GM12878 (cell line): ENCODE results near the gene SNX33.

Experiments used
- CREB1 ChIP-seq: IDR thresholded peaks from 2 replicates; pipeline ENCODE4 v1.6.1; 2012; ENCODE audit warnings: low read depth, mild to moderate bottlenecking, inconsistent platforms
- CREM ChIP-seq: IDR thresholded peaks from 2 replicates; pipeline ENCODE4 v1.6.1; 2014; ENCODE audit warnings: antibody characterized with exemption, low read depth
- CTCF ChIP-seq, 3 experiments: IDR thresholded peaks in 2 of 3; conservative IDR thresholded peaks in 1 of 3; 2 replicates each; pipeline ENCODE4 v1.5.1; 2011; ENCODE audit warnings: low read depth in 3 of 3, low read length in 3 of 3, mild to moderate bottlenecking in 3 of 3, control low read depth in 2 of 3, moderate library complexity in 2 of 3, inconsistent platforms in 1 of 3, mixed read lengths in 1 of 3; ENCODE audit not compliant: control insufficient read depth in 2 of 3, insufficient read depth in 1 of 3; ENCODE audit errors: extremely low read depth in 1 of 3
- EP300 ChIP-seq, 2 experiments: fragments of 150-350 bp in 1 of 2; IDR thresholded peaks; 2 replicates each; pipeline ENCODE4 v1.6.1; 2011 to 2012; ENCODE audit warnings: low read depth in 2 of 2, low read length in 2 of 2, borderline replicate concordance in 1 of 2, improper control_type of control experiment in 1 of 2, inconsistent platforms in 1 of 2; ENCODE audit not compliant: control insufficient read depth in 1 of 2
- ESRRA ChIP-seq: IDR thresholded peaks from 2 replicates; pipeline ENCODE4 v1.6.1; 2012; ENCODE audit warnings: mild to moderate bottlenecking, low read length, improper control_type of control experiment
- EZH2 ChIP-seq: IDR thresholded peaks from 2 replicates; pipeline ENCODE4 v1.6.1; 2012; ENCODE audit warnings: low read depth, mild to moderate bottlenecking, control low read depth, inconsistent platforms, low read length, borderline replicate concordance; ENCODE audit not compliant: control insufficient read depth
- GABPA ChIP-seq: IDR thresholded peaks from 2 replicates; pipeline ENCODE4 v1.6.1; 2014; ENCODE audit warnings: antibody characterized with exemption, low read depth, mild to moderate bottlenecking, inconsistent platforms
- JUND ChIP-seq: IDR thresholded peaks from 2 replicates; pipeline ENCODE4 v1.6.1; 2012; ENCODE audit warnings: low read depth, mild to moderate bottlenecking, low read length, improper control_type of control experiment, moderate library complexity
- MAX ChIP-seq: IDR thresholded peaks from 2 replicates; pipeline ENCODE4 v1.6.1; 2012; ENCODE audit warnings: low read depth, low read length, improper control_type of control experiment
- POLR2A ChIP-seq: IDR thresholded peaks from 2 replicates; pipeline ENCODE4 v1.6.1; 2011; ENCODE audit warnings: low read depth, mild to moderate bottlenecking, low read length
- TAF1 ChIP-seq: IDR thresholded peaks from 2 replicates; pipeline ENCODE4 v1.6.1; 2011; ENCODE audit warnings: mild to moderate bottlenecking, low read depth, low read length, borderline replicate concordance
- TF ChIP-seq, protein P1 (sequence below): IDR thresholded peaks from 2 replicates; pipeline ENCODE4 v1.6.1; 2012; ENCODE audit warnings: low read depth, low read length, improper control_type of control experiment
- TF ChIP-seq, protein P2 (sequence below): IDR thresholded peaks from 2 replicates; pipeline ENCODE4 v1.6.1; 2012; ENCODE audit warnings: low read length, inconsistent platforms
- TF ChIP-seq, protein P3 (sequence below): IDR thresholded peaks from 2 replicates; pipeline ENCODE4 v1.6.1; 2011; ENCODE audit warnings: borderline replicate concordance, low read depth, mild to moderate bottlenecking, moderate library complexity, low read length; ENCODE audit not compliant: insufficient read depth, poor library complexity, severe bottlenecking

- TF ChIP-seq JUND, result no peak
- TF ChIP-seq, protein P1, sequence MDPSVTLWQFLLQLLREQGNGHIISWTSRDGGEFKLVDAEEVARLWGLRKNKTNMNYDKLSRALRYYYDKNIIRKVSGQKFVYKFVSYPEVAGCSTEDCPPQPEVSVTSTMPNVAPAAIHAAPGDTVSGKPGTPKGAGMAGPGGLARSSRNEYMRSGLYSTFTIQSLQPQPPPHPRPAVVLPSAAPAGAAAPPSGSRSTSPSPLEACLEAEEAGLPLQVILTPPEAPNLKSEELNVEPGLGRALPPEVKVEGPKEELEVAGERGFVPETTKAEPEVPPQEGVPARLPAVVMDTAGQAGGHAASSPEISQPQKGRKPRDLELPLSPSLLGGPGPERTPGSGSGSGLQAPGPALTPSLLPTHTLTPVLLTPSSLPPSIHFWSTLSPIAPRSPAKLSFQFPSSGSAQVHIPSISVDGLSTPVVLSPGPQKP, result no peak
- no peak for TF ChIP-seq CREB1
- TF ChIP-seq CTCF (IDR thresholded peaks at IDR 0.05 in 2 of 3, conservative IDR thresholded peaks at IDR 0.05 in 1 of 3; ENCODE audit: control insufficient read depth in 2 of 3, extremely low read depth in 1 of 3, insufficient read depth in 1 of 3, low read depth in 3 of 3, low read length in 3 of 3), result no peak
- no peak for TF ChIP-seq POLR2A
- no peak for TF ChIP-seq EZH2
- TF ChIP-seq CREM, result no peak
- TF ChIP-seq, protein P2, sequence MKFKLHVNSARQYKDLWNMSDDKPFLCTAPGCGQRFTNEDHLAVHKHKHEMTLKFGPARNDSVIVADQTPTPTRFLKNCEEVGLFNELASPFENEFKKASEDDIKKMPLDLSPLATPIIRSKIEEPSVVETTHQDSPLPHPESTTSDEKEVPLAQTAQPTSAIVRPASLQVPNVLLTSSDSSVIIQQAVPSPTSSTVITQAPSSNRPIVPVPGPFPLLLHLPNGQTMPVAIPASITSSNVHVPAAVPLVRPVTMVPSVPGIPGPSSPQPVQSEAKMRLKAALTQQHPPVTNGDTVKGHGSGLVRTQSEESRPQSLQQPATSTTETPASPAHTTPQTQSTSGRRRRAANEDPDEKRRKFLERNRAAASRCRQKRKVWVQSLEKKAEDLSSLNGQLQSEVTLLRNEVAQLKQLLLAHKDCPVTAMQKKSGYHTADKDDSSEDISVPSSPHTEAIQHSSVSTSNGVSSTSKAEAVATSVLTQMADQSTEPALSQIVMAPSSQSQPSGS, result no peak
- TF ChIP-seq ESRRA, result no peak
- no peak for TF ChIP-seq GABPA
- TF ChIP-seq TAF1, result no peak
- TF ChIP-seq MAX, result no peak
- TF ChIP-seq EP300 (IDR thresholded peaks at IDR 0.05; ENCODE audit: borderline replicate concordance in 1 of 2, control insufficient read depth in 1 of 2, low read depth in 2 of 2, low read length in 2 of 2), result no peak
- TF ChIP-seq, protein P3, sequence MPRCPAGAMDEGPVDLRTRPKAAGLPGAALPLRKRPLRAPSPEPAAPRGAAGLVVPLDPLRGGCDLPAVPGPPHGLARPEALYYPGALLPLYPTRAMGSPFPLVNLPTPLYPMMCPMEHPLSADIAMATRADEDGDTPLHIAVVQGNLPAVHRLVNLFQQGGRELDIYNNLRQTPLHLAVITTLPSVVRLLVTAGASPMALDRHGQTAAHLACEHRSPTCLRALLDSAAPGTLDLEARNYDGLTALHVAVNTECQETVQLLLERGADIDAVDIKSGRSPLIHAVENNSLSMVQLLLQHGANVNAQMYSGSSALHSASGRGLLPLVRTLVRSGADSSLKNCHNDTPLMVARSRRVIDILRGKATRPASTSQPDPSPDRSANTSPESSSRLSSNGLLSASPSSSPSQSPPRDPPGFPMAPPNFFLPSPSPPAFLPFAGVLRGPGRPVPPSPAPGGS, result peak; percentile 98
These were observed 12.4 kb downstream of the SNX33 start for GRCh38 chr15:75659928-75660645.
